GM21619 (cell line): ENCODE results near the gene PERCC1.
"Not testable (repeated sequence)": the region's sequence is repeated elsewhere in the genome, so short reads cannot be mapped to it uniquely, and the experiment has no call there.

Experiments
- ATAC-seq: cut with Tn5 transposase; IDR thresholded peaks from one replicate; pipeline ENCODE4 v1.9.1; 2021; ENCODE audit not compliant: unreplicated experiment

PERCC1 gene

DNA sequence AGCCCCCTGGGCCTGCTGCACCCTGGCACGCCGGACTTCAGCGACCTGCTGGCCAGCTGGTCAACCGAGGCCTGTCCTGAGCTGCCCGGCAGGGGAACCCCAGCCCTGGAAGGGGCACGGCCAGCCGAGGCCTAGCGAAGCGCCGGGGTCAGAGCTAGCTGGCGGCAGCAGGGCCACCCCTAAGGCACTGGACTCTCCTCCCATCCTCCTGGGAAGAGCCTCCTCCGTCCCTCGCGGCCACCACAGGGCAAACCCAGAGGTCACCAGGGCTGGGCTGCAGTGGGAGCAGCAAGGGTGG is 2.3 kb downstream of the PERCC1 start:
- ATAC-seq, result no peak

GRCh38 chr16:1433756-1434155 is 2.9 kb downstream of the PERCC1 start:
- ATAC-seq, result no peak

- ATAC-seq, result no peak
These were observed 4.0 kb downstream of the PERCC1 start for GRCh38 chr16:1434644-1435592.

- no peak for ATAC-seq
These were observed 5.2 kb downstream of the PERCC1 start for GRCh38 chr16:1435921-1436697.

GRCh38 chr16:1436731-1437355 is 6.0 kb downstream of the PERCC1 start:
- ATAC-seq, result no peak

DNA sequence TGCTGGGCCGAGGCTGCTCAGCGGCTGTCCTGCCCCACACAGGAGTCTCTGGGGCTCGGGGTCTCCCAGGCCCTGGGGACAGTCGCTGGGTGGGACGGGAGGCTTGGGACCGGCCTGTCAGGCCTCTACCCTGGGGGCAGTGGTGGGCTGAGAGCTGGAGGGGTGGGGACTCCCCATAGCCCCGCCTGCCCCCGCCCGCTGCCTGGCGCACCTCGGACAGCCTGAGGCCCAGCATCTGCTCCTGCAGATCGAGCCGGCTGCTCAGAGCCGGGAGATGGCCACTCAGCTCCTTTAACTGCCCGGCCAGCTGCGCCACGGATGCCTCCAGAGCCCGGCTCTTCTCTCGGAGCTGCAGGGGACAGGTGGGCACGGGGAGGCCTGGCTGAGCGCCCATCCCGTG is 6.7 kb downstream of the PERCC1 start:
- no peak for ATAC-seq

DNA sequence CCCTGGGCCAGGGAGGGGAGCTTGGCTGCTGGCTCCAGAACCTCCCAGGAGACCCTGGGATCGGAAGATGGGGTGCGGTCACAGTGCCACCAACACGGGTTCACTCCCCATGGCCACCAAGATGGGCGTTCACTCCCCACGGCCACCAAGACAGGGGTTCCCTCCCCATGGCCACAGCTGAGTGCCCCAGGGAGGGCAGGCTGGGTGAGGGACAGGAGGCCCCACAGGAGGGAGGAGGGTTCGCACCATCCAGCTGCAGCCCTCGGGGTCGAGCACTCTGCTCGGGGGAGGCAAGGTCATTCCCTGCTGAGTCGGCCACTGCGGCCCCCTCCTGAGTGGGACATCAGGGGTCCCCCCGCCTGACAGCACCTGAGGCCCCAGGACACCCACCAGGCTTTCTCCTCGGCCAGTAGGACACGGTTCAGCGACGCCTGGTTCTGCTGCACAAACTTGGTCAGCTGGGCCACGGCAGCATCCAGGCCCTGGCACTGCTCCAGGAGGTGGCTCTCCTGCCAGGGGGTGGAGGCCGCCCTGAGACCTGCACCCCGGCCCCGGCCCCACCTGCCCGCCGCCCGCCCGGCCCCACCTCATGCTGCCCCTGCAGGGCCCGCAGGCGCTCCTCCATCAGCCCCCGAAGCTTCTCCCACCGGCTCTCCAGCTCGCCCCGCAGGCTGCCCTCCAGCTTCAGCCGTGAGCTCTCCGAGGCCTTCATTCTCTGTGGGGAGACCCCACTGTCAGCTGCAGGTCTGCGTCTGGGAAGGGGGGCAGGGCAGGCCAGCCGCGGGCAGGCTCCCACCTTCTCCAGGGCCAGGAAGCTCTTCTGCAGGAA is 7.6 kb downstream of the PERCC1 start:
- ATAC-seq, result no peak

DNA sequence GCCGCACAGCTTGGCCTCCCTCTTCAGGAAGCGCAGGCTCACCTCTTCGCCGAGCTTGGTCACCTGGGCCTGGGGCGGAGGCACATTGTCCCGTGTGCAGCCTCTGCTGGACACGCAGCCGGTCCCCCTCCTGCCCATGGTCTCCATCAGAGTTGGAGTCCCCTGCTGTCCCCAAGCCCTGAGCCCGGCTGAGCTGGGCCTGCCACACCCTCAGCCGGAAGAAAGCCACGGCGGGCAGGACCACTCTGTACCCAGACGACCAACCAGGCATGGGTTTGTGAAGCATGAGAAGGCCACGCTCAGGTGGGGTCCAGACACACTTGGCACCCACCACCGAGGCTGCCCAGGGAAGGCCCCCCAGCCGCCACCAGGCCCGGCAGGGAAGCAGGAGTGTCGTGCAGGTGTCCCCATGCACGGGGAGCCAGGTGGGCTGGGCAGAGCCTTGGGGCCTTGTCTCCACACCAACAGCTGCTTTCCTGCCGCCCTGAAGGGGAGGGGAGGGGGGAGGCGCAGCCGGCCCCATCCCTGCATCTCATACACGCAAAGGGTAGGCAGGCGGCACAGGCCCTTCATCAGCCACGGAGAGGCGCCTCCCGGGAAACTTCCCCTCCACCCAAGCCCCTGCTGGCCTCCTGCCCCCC is 8.3 kb downstream of the PERCC1 start:
- no peak for ATAC-seq

DNA sequence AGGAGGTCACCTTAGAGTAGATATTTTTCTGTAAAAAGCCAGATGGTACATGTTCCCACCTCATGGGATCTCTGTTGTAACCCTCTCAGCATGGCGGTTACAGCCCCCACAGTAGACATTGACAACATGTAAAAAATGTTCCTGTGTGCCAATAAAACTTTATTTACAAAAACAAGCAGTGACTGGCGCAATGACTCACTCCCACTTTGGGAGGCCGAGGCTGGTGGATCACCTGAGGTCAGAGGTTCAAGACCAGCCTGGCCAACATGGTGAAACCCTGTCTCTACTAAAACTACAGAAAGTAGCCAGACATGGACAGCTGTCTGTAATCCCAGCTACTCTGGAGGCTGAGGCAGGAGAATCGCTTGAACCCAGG is 8.8 kb downstream of the PERCC1 start:
- ATAC-seq, result not testable (repeated sequence)

GRCh38 chr16:1441391-1441829 is 10.5 kb downstream of the PERCC1 start:
- no peak for ATAC-seq

DNA sequence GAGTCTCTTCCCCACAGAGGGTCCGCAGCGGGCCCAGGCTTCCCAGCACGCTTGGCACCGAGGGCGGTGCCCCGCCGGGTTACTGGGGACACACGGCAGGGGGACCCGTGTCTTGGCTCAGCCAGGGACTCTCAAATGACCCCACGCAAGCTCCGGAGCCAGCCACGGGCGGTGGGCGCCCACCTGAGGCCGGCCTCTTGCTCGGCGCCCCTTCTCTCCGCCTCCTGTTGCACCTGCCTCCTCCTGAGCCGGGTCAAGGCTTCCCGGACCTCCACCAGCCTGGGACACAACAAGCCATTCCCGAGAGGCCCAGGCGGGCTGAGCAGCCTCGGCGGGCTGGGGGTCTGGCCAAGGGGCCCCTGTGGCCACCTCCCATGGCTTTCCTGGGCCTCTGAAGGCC is 11.8 kb downstream of the PERCC1 start:
- no peak for ATAC-seq

- ATAC-seq, result no peak
These were observed 12.6 kb downstream of the PERCC1 start for GRCh38 chr16:1443403-1443973.

DNA sequence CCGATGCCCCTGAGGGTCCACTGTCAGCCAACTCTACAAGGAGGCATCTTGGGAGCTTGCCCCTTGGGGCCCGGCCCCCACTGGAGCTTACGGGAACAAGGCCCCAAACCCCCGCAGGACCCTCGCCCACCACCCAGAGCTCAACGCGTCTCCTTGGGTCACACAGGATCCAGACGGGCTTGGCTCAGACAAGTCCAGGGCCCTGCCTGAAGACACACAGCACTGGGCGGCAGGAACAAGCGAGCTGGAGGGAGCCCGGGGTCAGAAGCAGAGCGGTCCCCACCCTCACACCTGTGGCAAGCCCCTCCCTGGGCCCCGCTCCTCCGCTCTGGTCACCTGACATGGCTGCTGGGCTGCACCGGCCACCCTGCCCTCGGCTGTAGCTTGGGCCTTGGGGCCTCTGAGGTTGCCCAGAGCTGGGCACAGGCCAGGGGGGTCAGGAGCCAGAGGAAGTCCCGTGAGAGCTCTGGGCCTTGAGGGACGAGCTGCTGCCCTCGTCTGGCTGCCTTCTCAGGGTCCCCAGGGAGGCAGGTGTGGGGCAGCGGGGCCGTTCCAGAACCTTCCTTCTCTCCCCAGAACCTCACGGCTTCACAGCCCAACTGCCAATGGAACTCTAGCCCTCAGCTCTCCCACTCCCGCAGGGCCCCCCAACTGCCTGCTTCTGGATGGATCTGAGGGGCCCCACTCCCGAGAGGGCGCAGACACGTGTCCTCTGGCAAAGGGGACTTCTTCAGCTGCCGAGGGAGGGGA is 13.3 kb downstream of the PERCC1 start, which contains the start of gene CCDC154:
CCDC154 (minus strand) TSS at position 577 of the 750 bp plus-strand sequence; CDS start at position 343, 234 bp downstream.
- no peak for ATAC-seq

DNA sequence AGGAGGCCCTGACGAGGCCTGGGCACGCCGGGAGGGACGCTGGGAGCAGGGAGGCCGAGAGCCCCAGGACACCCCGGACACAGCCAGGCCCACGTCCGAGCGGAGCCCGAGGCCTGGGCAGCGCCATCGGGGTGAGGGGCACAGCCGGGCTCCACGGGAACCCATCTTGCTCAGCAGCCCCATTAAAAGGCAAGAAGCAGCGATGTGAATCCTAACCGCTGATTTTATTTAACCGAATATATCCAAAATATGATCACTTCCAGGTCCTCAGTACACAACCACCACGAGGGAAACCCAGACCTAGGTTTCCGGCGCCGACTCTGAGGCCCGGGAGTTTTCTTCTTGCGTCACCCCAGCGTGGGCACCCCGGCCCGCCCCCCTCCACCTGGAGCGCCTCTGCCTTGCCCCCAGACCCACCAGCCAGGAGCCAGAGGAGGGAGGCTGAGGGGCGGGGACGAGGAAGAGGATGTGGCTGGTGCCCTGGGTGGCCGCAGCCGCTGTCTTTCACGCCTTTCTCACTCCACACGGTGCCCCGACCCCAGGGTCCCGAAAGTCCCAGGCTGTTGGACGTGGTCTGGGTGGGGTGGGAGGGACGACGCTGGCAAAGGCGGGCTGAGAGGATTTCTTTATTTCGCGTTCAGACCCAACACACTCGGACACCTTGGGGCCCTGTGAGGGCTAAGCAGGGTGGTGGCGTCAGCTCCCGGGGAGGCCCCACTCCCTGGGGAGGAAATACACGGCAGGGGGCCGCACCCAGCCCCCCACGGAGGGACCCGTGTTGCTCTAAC is 14.0 kb downstream of the PERCC1 start:
- no peak for ATAC-seq

DNA sequence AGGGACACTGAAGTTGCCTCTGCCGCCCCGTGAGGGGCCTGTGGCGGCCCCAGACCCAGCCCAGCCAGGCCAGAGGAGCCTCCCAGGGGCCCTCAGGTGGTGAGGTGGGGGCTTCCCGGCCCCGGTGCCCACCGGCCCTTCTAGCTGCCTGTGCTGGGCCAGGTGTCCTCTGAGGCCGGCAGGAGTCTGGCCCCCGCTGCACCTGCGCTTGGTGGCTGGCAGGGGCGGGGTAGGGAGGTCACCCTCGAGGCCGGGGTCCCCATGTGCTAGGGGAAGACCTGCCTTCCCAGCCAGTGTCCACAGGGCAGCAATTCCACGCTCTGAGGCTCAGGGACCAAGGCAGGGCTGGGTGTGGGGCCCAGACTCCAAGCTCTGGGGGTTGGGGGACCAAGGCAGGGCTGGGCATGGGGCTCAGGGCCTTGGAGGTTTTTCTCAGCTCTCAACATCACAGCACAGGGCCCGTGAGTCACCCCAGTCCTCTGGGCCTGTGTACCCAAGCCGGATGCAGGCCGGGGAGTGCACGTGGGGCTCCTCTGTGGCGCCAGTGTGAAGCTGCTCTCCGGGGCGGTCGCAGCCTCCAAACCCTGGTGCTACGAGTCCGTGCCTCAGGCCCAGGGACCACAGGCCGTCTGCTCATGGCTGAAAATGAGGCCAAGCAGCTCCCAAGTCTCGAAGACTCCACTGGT is 14.8 kb downstream of the PERCC1 start:
- no peak for ATAC-seq

DNA sequence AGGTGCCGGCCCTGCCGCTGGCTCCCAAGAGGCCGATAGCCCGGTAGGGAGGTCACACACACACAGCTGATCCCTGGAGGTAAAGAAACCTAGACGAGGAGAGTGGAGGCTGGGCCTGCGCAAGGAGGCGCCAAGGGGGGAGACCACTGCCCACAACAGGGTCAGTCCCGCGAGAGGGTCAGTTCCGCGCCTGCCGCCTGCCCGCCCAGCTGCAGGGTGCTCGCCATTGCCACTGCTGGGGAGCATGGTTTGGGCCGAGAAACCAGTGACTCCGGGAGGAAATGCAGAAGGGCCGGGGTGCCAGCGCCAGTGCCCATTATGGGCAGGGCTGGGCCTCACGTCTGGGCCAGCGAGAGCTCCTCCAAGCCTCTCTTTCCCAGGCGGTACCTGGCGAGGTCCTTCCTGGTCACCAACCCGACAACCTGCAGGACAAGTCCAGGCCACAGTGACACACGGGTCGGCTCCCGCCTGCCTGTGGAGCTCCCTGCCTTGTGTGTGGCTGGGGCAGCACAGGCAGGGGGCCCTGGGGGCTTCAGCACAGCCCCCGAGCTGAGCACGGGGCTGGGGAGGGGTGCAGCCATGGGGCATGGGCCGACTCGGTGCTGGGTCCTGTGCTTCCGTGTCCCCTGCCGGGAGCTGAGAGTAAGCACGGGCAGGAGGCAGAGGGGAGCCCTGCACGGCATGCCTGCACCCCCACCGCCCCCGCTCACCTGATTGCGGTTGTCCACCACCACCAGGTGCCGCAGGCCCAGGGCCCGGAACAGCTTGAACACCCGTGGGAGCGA is 15.6 kb downstream of the PERCC1 start:
- ATAC-seq, result no peak

GRCh38 chr16:1447965-1448364 is 17.1 kb downstream of the PERCC1 start:
- ATAC-seq, result no peak
